H1 (cell line): ENCODE measurements around the gene PGLYRP1. TPM values are rescaled to one million over a fixed set of nuclear protein-coding genes. Genes with fewer than 3 reads are reported as not detected.
A peak's percentile ranks its signal among the peaks of the same experiment; 100 is the strongest.

Experiments
- CTBP2 ChIP-seq: IDR thresholded peaks from 2 replicates; pipeline ENCODE4 v1.7.0; 2011; ENCODE audit warnings: borderline replicate concordance, mild to moderate bottlenecking, moderate library complexity, mixed read lengths, low read length; ENCODE audit not compliant: insufficient read depth, insufficient read length
- EP300 ChIP-seq, 2 experiments: IDR thresholded peaks; 1 replicate in 1 of 2; 2 replicates in 1 of 2; pipeline ENCODE4 v1.6.1; 2011 to 2012; ENCODE audit warnings: low read depth in 2 of 2, low read length in 2 of 2, mild to moderate bottlenecking in 2 of 2, borderline replicate concordance in 1 of 2, inconsistent platforms in 1 of 2, moderate library complexity in 1 of 2
- EZH2 ChIP-seq: fragments of 200-600 bp; sonication (generic); IDR thresholded peaks from 2 replicates; pipeline ENCODE4 v1.7.1; 2012; ENCODE audit warnings: low read depth, mild to moderate bottlenecking, moderate library complexity, low read length, inconsistent platforms; ENCODE audit not compliant: severe bottlenecking
- GTF2F1 ChIP-seq: IDR thresholded peaks from 2 replicates; pipeline ENCODE4 v1.6.1; 2012; ENCODE audit warnings: low read depth, low read length, improper control_type of control experiment, borderline replicate concordance
- PHF8 ChIP-seq: fragments of 200-600 bp; sonication (generic); conservative IDR thresholded peaks from 2 replicates; pipeline ENCODE4 v1.7.1; 2012; ENCODE audit warnings: low read depth, mild to moderate bottlenecking, inconsistent platforms, low read length, moderate library complexity
- POLR2A ChIP-seq, 2 experiments: IDR thresholded peaks; 1 replicate in 1 of 2; 2 replicates in 1 of 2; pipeline ENCODE4 v1.6.1; 2011; ENCODE audit warnings: low read depth in 2 of 2, low read length in 2 of 2, mild to moderate bottlenecking in 2 of 2; ENCODE audit errors: control extremely low read depth in 1 of 2
- RAD21 ChIP-seq, 2 experiments: IDR thresholded peaks in 1 of 2; conservative IDR thresholded peaks in 1 of 2; 2 replicates each; pipeline ENCODE4 v1.6.1; 2011; ENCODE audit warnings: low read depth in 2 of 2, low read length in 2 of 2, improper control_type of control experiment in 1 of 2, inconsistent platforms in 1 of 2, mild to moderate bottlenecking in 1 of 2, moderate library complexity in 1 of 2
- RFX5 ChIP-seq: IDR thresholded peaks from 2 replicates; pipeline ENCODE4 v1.6.1; 2011; ENCODE audit warnings: low read depth, low read length, improper control_type of control experiment, borderline replicate concordance
- SIRT6 ChIP-seq: IDR thresholded peaks from one replicate; pipeline ENCODE4 v1.7.1; 2012; ENCODE audit warnings: low read length, inconsistent platforms
- SP4 ChIP-seq: IDR thresholded peaks from 2 replicates; pipeline ENCODE4 v1.6.1; 2012; ENCODE audit warnings: low read length, inconsistent platforms
- TAF7 ChIP-seq: optimal IDR thresholded peaks from 2 replicates; pipeline ENCODE3; 2011; ENCODE audit warnings: low read depth, mild to moderate bottlenecking, inconsistent platforms, low read length, moderate library complexity, borderline replicate concordance
- polyA plus RNA-seq, 7 experiments: library from polyadenylated mRNA; depleted of rRNA in 3 of 7; stranded (reverse) in 5 of 7; unstranded in 2 of 7; fragments of >200 nt in 5 of 7; fragments of 200-250 nt in 2 of 7; gene quantifications; 1 replicate in 5 of 7; 2 replicates in 1 of 7; 4 replicates in 1 of 7; pipeline versions ENCODE4 v1.2.1 to v1.2.3, GENCODE V29; 2011 to 2013; ENCODE audit warnings: missing spikeins in 2 of 7, mixed read lengths in 2 of 7
- total RNA-seq: library from RNA; stranded (reverse); fragmentation: NEBNext Ultra II Directional; extraction: Animal tissue kit (Norgen Biotek cat#: 25700); gene quantifications from 2 replicates; pipeline ENCODE4 v1.2.1, GENCODE V29; 2021
- TF ChIP-seq, protein P1 (sequence below), 3 experiments: IDR thresholded peaks; 1 replicate in 2 of 3; 2 replicates in 1 of 3; pipeline versions ENCODE4 v1.5.1 to v1.6.1; 2011; ENCODE audit warnings: low read length in 3 of 3, mild to moderate bottlenecking in 3 of 3, inconsistent platforms in 2 of 3, low read depth in 1 of 3, moderate library complexity in 1 of 3; ENCODE audit not compliant: insufficient read depth in 1 of 3; ENCODE audit errors: control extremely low read depth in 1 of 3
- TF ChIP-seq, protein P2 (sequence below): IDR thresholded peaks from 2 replicates; pipeline ENCODE4 v1.6.1; 2012; ENCODE audit warnings: low read length, inconsistent platforms
- TF ChIP-seq, protein P3 (sequence below): IDR thresholded peaks from 2 replicates; pipeline ENCODE4 v1.6.1; 2011; ENCODE audit warnings: low read depth, mild to moderate bottlenecking, low read length; ENCODE audit not compliant: insufficient read depth

The PGLYRP1 gene
- total and polyA plus RNA-seq, 2 of the 8 experiments (the other 6 are each of a cell fraction or from before 2014, with no cell fraction given): not detected

DNA sequence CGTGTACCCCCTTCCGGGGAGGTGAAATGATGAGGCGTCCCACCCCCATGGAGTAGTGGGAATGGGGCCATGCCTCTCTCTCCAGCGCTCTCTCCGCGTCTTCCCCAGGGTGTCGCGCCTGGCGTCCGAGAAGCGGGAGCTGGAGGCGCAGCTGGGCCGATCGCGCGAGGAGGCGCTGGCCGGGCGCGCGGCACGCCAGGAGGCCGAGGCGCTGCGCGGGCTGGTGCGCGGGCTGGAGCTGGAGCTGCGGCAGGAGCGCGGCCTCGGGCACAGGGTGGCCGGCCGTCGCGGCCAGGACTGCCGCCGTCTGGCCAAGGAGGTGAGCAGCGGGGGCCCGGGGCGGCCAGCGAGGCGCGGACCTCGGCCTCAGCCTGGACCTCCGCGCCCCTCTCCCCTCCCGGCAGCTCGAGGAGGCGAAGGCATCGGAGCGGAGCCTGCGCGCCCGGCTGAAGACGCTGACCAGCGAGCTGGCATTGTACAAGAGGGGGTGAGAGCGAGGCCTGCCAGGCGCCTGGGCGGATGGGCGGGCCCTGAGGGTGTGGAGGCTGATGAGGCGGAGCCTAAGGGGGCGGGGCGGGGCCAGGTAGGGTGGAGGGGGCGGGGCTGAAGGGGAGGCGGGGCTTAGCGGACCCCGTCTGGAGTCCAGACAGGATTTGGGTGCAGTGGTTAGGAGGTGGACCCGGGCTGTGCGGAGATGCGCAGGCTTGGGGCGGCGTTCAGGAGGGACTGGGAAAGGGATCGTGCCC, 7.7 kb downstream of the PGLYRP1 start (continued):
- TF ChIP-seq, protein P1, sequence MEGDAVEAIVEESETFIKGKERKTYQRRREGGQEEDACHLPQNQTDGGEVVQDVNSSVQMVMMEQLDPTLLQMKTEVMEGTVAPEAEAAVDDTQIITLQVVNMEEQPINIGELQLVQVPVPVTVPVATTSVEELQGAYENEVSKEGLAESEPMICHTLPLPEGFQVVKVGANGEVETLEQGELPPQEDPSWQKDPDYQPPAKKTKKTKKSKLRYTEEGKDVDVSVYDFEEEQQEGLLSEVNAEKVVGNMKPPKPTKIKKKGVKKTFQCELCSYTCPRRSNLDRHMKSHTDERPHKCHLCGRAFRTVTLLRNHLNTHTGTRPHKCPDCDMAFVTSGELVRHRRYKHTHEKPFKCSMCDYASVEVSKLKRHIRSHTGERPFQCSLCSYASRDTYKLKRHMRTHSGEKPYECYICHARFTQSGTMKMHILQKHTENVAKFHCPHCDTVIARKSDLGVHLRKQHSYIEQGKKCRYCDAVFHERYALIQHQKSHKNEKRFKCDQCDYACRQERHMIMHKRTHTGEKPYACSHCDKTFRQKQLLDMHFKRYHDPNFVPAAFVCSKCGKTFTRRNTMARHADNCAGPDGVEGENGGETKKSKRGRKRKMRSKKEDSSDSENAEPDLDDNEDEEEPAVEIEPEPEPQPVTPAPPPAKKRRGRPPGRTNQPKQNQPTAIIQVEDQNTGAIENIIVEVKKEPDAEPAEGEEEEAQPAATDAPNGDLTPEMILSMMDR (IDR thresholded peaks at IDR 0.05; ENCODE audit: control extremely low read depth in 1 of 3, insufficient read depth in 1 of 3, low read depth in 1 of 3, low read length in 3 of 3): no peak
- TF ChIP-seq, protein P2, sequence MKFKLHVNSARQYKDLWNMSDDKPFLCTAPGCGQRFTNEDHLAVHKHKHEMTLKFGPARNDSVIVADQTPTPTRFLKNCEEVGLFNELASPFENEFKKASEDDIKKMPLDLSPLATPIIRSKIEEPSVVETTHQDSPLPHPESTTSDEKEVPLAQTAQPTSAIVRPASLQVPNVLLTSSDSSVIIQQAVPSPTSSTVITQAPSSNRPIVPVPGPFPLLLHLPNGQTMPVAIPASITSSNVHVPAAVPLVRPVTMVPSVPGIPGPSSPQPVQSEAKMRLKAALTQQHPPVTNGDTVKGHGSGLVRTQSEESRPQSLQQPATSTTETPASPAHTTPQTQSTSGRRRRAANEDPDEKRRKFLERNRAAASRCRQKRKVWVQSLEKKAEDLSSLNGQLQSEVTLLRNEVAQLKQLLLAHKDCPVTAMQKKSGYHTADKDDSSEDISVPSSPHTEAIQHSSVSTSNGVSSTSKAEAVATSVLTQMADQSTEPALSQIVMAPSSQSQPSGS: no peak
- TF ChIP-seq TAF7 (peak; percentile 33), EP300 (IDR thresholded peaks at IDR 0.05; ENCODE audit: borderline replicate concordance in 1 of 2, low read depth in 2 of 2, low read length in 2 of 2) (no peak), GTF2F1 (no peak), SIRT6 (no peak), SP4 (no peak), CTBP2 (no peak), PHF8 (0 out of 2 replicates have a peak, but pooled peaks have one; percentile 34), EZH2 (no peak), RFX5 (no peak), RAD21 (IDR thresholded peaks at IDR 0.05 in 1 of 2, conservative IDR thresholded peaks at IDR 0.05 in 1 of 2; ENCODE audit: low read depth in 2 of 2, low read length in 2 of 2) (no peak; a peak in 1 of 4 replicates), POLR2A (IDR thresholded peaks at IDR 0.05; ENCODE audit: control extremely low read depth in 1 of 2, low read depth in 2 of 2, low read length in 2 of 2) (peak in 1 of 2 experiments; percentile 53; a peak in 1 of 3 replicates)
- TF ChIP-seq, protein P3, sequence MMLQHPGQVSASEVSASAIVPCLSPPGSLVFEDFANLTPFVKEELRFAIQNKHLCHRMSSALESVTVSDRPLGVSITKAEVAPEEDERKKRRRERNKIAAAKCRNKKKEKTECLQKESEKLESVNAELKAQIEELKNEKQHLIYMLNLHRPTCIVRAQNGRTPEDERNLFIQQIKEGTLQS: no peak
- TF ChIP-seq, all 59 proteins: peak for 10
